HUES48 (cell line): ENCODE results near the gene ACSM2B.
"Not testable (repeated sequence)": the region's sequence is repeated elsewhere in the genome, so short reads cannot be mapped to it uniquely, and the experiment has no call there.

Experiments used
- H3K27ac ChIP-seq: one replicate; pipeline ENCODE4 v1.7.0; 2013; ENCODE audit warnings: low read depth, low read length, inconsistent platforms
- H3K27me3 ChIP-seq: 2 replicates; pipeline ENCODE4 v1.6.1; 2013; ENCODE audit warnings: mild to moderate bottlenecking, low read length; ENCODE audit not compliant: control insufficient read depth, insufficient read depth
- H3K36me3 ChIP-seq: 2 replicates; pipeline ENCODE4 v1.6.1; 2013; ENCODE audit warnings: low read length; ENCODE audit not compliant: control insufficient read depth, insufficient read depth
- H3K4me1 ChIP-seq: 2 replicates; pipeline ENCODE4 v1.6.1; 2013; ENCODE audit warnings: mild to moderate bottlenecking, low read length; ENCODE audit not compliant: control insufficient read depth, insufficient read depth
- H3K4me3 ChIP-seq: 2 replicates; pipeline ENCODE4 v1.5.1; 2013; ENCODE audit warnings: mild to moderate bottlenecking, low read depth, low read length
- H3K9ac ChIP-seq: 2 replicates; pipeline ENCODE4 v1.6.1; 2013; ENCODE audit warnings: mild to moderate bottlenecking, low read depth, low read length, moderate library complexity
- H3K9me3 ChIP-seq: 2 replicates; pipeline ENCODE4 v1.6.1; 2013; ENCODE audit warnings: low read length; ENCODE audit not compliant: control insufficient read depth, insufficient read depth

Gene ACSM2B

GRCh38 chr16:20592780-20593179 is 16.6 kb upstream of the ACSM2B start:
- not testable (repeated sequence) for H3K4me3 ChIP-seq, H3K9me3 ChIP-seq, H3K4me1 ChIP-seq, H3K27me3 ChIP-seq, H3K36me3 ChIP-seq, H3K9ac ChIP-seq, H3K27ac ChIP-seq

- H3K4me3 ChIP-seq, H3K9ac ChIP-seq, H3K36me3 ChIP-seq, H3K27ac ChIP-seq, H3K4me1 ChIP-seq, H3K9me3 ChIP-seq, H3K27me3 ChIP-seq: not testable (repeated sequence)
These were observed 13.3 kb upstream of the ACSM2B start for GRCh38 chr16:20589486-20589885.

DNA sequence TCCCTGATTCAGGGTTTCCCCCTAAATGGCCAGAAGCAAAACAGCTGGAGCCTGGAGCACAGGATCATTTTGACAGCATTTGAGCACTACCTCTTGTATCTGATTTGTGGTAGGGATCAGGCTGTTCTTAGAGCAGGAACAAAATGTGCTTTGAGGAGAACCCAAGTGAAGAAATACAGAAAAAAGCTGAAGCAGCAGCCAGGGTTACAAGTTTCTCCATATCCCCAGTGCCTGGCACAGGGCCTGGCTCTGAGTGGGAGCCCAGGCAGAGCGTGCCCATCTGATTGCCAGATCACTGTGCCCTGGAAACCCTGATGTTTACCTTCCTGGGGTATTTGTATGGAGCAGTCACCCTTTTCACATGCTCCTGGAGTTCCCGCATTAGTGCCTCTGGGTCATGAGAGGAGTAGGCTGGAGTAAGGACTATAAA is 11.5 kb upstream of the ACSM2B start:
- not testable (repeated sequence) for H3K27ac ChIP-seq, H3K4me3 ChIP-seq, H3K27me3 ChIP-seq, H3K4me1 ChIP-seq, H3K36me3 ChIP-seq, H3K9ac ChIP-seq, H3K9me3 ChIP-seq

DNA sequence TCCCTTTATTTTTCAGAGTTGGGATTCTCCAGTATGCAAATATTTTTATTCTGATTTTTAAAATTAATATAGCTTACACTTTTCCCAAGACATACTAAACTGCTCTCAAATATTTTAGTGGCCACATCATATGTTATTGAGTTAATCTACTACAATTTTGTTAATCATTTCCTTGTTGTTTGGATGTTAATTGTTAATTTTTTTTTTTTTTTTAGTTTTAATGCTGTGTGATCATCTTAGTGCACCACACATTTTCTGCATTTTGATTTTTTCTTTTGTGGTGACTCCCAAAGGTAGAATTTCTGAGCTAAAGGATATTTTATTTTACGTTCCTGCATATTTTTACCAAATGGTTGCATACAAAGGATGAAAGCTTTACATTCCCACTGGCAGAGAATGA is 10.5 kb upstream of the ACSM2B start:
- H3K27ac ChIP-seq, H3K9ac ChIP-seq, H3K27me3 ChIP-seq, H3K4me3 ChIP-seq, H3K36me3 ChIP-seq, H3K9me3 ChIP-seq, H3K4me1 ChIP-seq: not testable (repeated sequence)

GRCh38 chr16:20586112-20586511 is 9.9 kb upstream of the ACSM2B start:
- H3K27me3 ChIP-seq, H3K4me3 ChIP-seq, H3K36me3 ChIP-seq, H3K9me3 ChIP-seq, H3K9ac ChIP-seq, H3K4me1 ChIP-seq, H3K27ac ChIP-seq: not testable (repeated sequence)

DNA sequence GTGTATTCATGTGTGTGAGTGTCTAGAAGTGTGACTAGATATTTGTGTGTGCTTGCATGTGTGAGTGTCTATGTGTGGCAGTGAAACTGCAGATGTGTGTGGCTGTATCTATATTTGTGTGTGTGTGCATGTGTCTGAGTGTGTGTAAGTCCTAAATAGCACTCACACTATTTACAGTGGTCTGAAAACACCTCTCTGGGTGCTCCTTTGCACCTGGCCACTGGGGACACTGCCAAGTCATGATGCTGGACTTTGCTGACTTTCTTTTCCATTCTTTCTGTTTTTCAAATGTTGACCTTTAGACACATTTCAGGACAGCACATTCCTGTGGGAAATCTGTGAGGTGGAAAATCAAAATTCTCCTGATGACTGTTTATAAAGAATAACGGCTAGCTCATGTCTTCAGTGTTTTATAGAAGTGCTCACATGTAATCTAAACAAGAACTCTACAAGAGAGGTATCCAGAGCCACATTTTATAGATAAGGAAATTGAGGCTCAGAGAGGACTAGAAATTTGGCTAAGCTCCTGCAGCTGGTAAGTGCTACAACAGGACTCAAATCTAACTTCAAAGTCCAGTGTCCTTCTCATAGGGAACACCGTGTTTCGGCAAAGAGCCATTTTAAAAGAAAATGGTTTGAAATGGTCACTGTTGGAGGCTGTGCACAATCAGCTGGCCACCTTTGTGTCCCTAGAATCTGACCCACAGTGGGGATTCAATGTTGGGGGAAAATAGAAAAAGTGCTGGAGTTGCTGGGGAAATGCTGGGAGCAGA is 4.5 kb upstream of the ACSM2B start:
- H3K9me3 ChIP-seq, H3K9ac ChIP-seq, H3K4me3 ChIP-seq, H3K4me1 ChIP-seq, H3K27ac ChIP-seq, H3K27me3 ChIP-seq, H3K36me3 ChIP-seq: not testable (repeated sequence)

GRCh38 chr16:20578091-20578490 is 1.9 kb upstream of the ACSM2B start:
- H3K36me3 ChIP-seq, H3K27me3 ChIP-seq, H3K27ac ChIP-seq, H3K4me1 ChIP-seq, H3K9ac ChIP-seq, H3K9me3 ChIP-seq, H3K4me3 ChIP-seq: not testable (repeated sequence)

DNA sequence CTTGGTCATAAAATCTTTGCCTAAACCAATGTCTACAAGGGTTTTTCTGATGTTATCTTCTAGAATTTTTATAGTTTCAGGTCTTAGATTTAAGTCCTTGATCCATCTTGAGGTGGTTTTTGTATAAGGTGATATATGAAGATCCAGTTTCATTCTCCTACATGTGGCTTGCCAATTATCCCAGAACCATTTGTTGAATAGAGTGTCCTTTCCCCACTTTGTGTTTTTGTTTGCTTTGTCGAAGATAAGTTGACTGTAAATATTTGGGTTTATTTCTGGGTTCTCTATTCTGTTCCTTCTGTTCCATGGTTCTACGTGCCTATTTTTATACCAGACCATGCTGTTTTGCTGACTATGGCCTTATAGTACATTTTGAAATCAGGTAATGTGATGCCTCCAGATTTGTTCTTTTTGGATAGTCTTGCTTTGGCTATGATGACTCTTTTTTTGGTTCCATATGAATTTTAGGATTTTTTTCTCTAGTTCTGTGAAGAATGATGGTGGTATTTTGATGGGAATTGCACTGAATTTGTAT is 7.0 kb downstream of the ACSM2B start:
- H3K4me1 ChIP-seq, H3K9ac ChIP-seq, H3K9me3 ChIP-seq, H3K4me3 ChIP-seq, H3K27me3 ChIP-seq, H3K27ac ChIP-seq, H3K36me3 ChIP-seq: not testable (repeated sequence)

GRCh38 chr16:20568404-20568803 is 7.8 kb downstream of the ACSM2B start:
- Histone ChIP-seq H3K4me1 (no peaks in the 10 kb centered on the region), H3K27ac (no peak overlapping the region), H3K4me3 (no peak overlapping the region), H3K27me3 (no peaks in the 10 kb centered on the region), H3K36me3 (no peaks in the 10 kb centered on the region), H3K9me3 (peaks cover 5% of the 10 kb centered on the region), H3K9ac (no peak overlapping the region)

GRCh38 chr16:20566864-20567263 is 9.3 kb downstream of the ACSM2B start:
- Histone ChIP-seq H3K4me3 (no peak overlapping the region), H3K4me1 (no peaks in the 10 kb centered on the region), H3K9ac (no peak overlapping the region), H3K9me3 (peaks cover 5% of the 10 kb centered on the region), H3K27me3 (no peaks in the 10 kb centered on the region), H3K27ac (no peak overlapping the region), H3K36me3 (no peaks in the 10 kb centered on the region)

GRCh38 chr16:20565334-20565733 is 10.8 kb downstream of the ACSM2B start:
- not testable (repeated sequence) for H3K4me1 ChIP-seq

More at GRCh38 chr16:20565334-20565733, 10.8 kb downstream of the ACSM2B start:
- not testable (repeated sequence) for H3K9ac ChIP-seq, H3K4me3 ChIP-seq, H3K27ac ChIP-seq, H3K9me3 ChIP-seq, H3K27me3 ChIP-seq, H3K36me3 ChIP-seq
